AG09319 (cell line): ENCODE measurements around the gene YPEL5.

ENCODE experiments used
- DNase-seq: peaks from one replicate; pipeline ENCODE4 v3.0.0-alpha.2; 2010; ENCODE audit warnings: low read depth; ENCODE audit errors: extremely low read depth
- CTCF ChIP-seq: IDR thresholded peaks from 2 replicates; pipeline ENCODE4 v1.5.1; 2011; ENCODE audit warnings: low read depth, mild to moderate bottlenecking, inconsistent platforms, low read length, moderate library complexity

Gene YPEL5

GRCh38 chr2:30161929-30162706 is 15.3 kb downstream of the YPEL5 start:
- TF ChIP-seq CTCF: no peak
- DNase-seq: no peak

DNA sequence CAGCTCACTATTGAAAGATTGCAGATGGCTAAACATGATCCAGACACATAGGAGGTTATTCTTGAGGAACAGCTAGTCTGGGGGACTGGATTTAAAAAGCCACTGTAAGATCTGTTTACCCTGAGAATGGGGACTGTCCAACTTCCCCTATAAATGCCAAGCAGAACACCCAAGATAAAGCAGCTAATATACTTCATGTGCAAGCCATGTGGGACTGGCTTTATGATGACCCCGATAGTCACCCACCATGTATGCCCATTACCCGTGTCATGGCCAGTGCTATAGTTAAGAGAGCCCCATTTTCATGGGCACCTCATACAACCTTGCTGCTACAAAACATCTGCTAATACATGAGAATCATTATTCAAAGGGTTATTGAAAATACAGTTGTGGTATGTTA is 16.0 kb downstream of the YPEL5 start:
- no peak for TF ChIP-seq CTCF
- DNase-seq: no peak

- TF ChIP-seq CTCF: no peak
- DNase-seq: no peak
These were observed 17.5 kb downstream of the YPEL5 start for GRCh38 chr2:30164131-30164925.

DNA sequence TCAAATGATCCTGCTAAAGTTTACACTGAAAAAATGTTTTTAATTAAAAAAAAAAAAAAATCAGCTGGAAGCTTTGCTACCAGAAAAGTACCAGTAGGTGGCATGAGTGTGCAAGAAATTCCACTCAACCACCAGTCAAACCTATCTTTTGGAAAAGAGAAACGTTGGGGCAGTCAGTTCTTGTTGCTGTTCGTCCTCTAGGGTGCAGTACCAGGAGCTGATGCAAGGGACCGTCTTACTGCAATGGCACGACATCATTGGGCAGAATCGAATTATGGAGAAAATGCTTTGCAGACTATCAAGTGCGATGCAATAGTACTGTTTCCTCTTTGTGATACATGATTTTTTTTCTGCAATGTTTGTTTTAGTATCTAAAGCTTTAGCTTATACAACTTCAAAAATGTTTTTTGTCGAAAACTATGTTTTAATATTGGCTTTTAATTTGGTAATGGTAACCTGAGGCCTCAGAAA is 18.3 kb downstream of the YPEL5 start:
- DNase-seq: peak; percentile 83
- TF ChIP-seq CTCF: peak; percentile 81

- no peak for TF ChIP-seq CTCF
- no peak for DNase-seq
These were observed 18.8 kb downstream of the YPEL5 start for GRCh38 chr2:30165617-30166016.

GRCh38 chr2:30172627-30173026 is 25.8 kb downstream of the YPEL5 start:
- no peak for DNase-seq
- no peak for TF ChIP-seq CTCF

- no peak for TF ChIP-seq CTCF
These were observed 30.6 kb downstream of the YPEL5 start for GRCh38 chr2:30177440-30177839.

More at GRCh38 chr2:30177440-30177839, 30.6 kb downstream of the YPEL5 start:
- no peak for DNase-seq
